ENCODE results near the gene GYG1.

The GYG1 gene

GRCh38 chr3:149044339-149045083 is 53.2 kb downstream of the GYG1 start:
- H3K4me1 ChIP-seq (ENCODE audit: low read length), result peaks cover 36% of the 10 kb centered on the region
- TF ChIP-seq CTCF (IDR thresholded peaks at IDR 0.05; ENCODE audit: low read depth, low read length) (no peak), EZH2phosphoT487 (IDR thresholded peaks at IDR 0.05; ENCODE audit: low read depth) (no peak)
- no peaks in the 10 kb centered on the region for H3K79me2 ChIP-seq (ENCODE audit: low read length)
- H3K9ac ChIP-seq (ENCODE audit: low read length), result no peak overlapping the region
- H3K4me2 ChIP-seq (ENCODE audit: low read length), result no peak overlapping the region
- H3K9me3 ChIP-seq (ENCODE audit: insufficient read depth, low read length), result no peaks in the 10 kb centered on the region
- H2AFZ ChIP-seq (ENCODE audit: low read depth, low read length), result no peak overlapping the region
- H3K36me3 ChIP-seq (replicated peaks; ENCODE audit: low read depth, low read length), result peaks cover 8% of the 10 kb centered on the region
- no peak overlapping the region for H3K27ac ChIP-seq (ENCODE audit: low read length)
- H3K27me3 ChIP-seq (ENCODE audit: low read depth, low read length), result no peaks in the 10 kb centered on the region
- no peaks in the 10 kb centered on the region for H4K20me1 ChIP-seq (ENCODE audit: insufficient read depth, low read length)
- no peak overlapping the region for H3K4me3 ChIP-seq (ENCODE audit: low read length)

- Histone ChIP-seq H4K20me1 (ENCODE audit: insufficient read depth, low read length) (no peaks in the 10 kb centered on the region), H2AFZ (ENCODE audit: low read depth, low read length) (no peak overlapping the region), H3K79me2 (ENCODE audit: low read length) (no peaks in the 10 kb centered on the region), H3K9ac (ENCODE audit: low read length) (no peak overlapping the region), H3K36me3 (replicated peaks; ENCODE audit: low read depth, low read length) (peaks cover 24% of the 10 kb centered on the region), H3K4me3 (ENCODE audit: low read length) (no peak overlapping the region), H3K27me3 (ENCODE audit: low read depth, low read length) (no peaks in the 10 kb centered on the region), H3K4me1 (ENCODE audit: low read length) (peaks cover 8% of the 10 kb centered on the region), H3K9me3 (ENCODE audit: insufficient read depth, low read length) (no peaks in the 10 kb centered on the region), H3K27ac (ENCODE audit: low read length) (no peak overlapping the region), H3K4me2 (ENCODE audit: low read length) (no peak overlapping the region)
- TF ChIP-seq EZH2phosphoT487 (IDR thresholded peaks at IDR 0.05; ENCODE audit: low read depth) (no peak), CTCF (IDR thresholded peaks at IDR 0.05; ENCODE audit: low read depth, low read length) (no peak)
These were observed 64.2 kb downstream of the GYG1 start for GRCh38 chr3:149055575-149055974.

- Histone ChIP-seq H3K9ac (ENCODE audit: low read length) (no peak overlapping the region), H3K4me1 (ENCODE audit: low read length) (peaks cover 8% of the 10 kb centered on the region), H3K4me2 (ENCODE audit: low read length) (no peak overlapping the region), H3K27ac (ENCODE audit: low read length) (no peak overlapping the region), H3K36me3 (replicated peaks; ENCODE audit: low read depth, low read length) (peaks cover 19% of the 10 kb centered on the region), H3K4me3 (ENCODE audit: low read length) (no peak overlapping the region), H3K79me2 (ENCODE audit: low read length) (no peaks in the 10 kb centered on the region), H3K9me3 (ENCODE audit: insufficient read depth, low read length) (no peaks in the 10 kb centered on the region), H4K20me1 (ENCODE audit: insufficient read depth, low read length) (no peaks in the 10 kb centered on the region), H3K27me3 (ENCODE audit: low read depth, low read length) (no peaks in the 10 kb centered on the region), H2AFZ (ENCODE audit: low read depth, low read length) (no peak overlapping the region)
- TF ChIP-seq EZH2phosphoT487 (IDR thresholded peaks at IDR 0.05; ENCODE audit: low read depth), result no peak
- no peak for TF ChIP-seq CTCF (IDR thresholded peaks at IDR 0.05; ENCODE audit: low read depth, low read length)
These were observed 66.9 kb downstream of the GYG1 start for GRCh38 chr3:149058198-149058597.

- H3K27ac ChIP-seq (ENCODE audit: low read length), result no peak overlapping the region
- no peak overlapping the region for H3K4me2 ChIP-seq (ENCODE audit: low read length)
These were observed 67.3 kb downstream of the GYG1 start for GRCh38 chr3:149058602-149059001.

More at GRCh38 chr3:149058602-149059001, 67.3 kb downstream of the GYG1 start:
- no peak overlapping the region for H3K9ac ChIP-seq (ENCODE audit: low read length)
- no peak for TF ChIP-seq EZH2phosphoT487 (IDR thresholded peaks at IDR 0.05; ENCODE audit: low read depth)
- TF ChIP-seq CTCF (IDR thresholded peaks at IDR 0.05; ENCODE audit: low read depth, low read length), result no peak
- peaks cover 16% of the 10 kb centered on the region for H3K36me3 ChIP-seq (replicated peaks; ENCODE audit: low read depth, low read length)
- H3K9me3 ChIP-seq (ENCODE audit: insufficient read depth, low read length), result no peaks in the 10 kb centered on the region
- no peak overlapping the region for H2AFZ ChIP-seq (ENCODE audit: low read depth, low read length)
- H3K79me2 ChIP-seq (ENCODE audit: low read length), result no peaks in the 10 kb centered on the region
- H4K20me1 ChIP-seq (ENCODE audit: insufficient read depth, low read length), result no peaks in the 10 kb centered on the region
- H3K4me3 ChIP-seq (ENCODE audit: low read length), result no peak overlapping the region
- H3K27me3 ChIP-seq (ENCODE audit: low read depth, low read length), result no peaks in the 10 kb centered on the region
- peaks cover 8% of the 10 kb centered on the region for H3K4me1 ChIP-seq (ENCODE audit: low read length)

Data from OCI-LY3 (cell line).